K562 (cell line): Measurements from ENCODE around the gene GULP1. TPM values are rescaled to one million over a fixed set of nuclear protein-coding genes. Genes with fewer than 3 reads are reported as not detected.

Experiments
- ATAC-seq: fragments of 200-7000 bp; cut with Tn5 transposase; 3 replicates; pipeline ENCODE4 v1.9.1; 2020; ENCODE audit warnings: moderate library complexity
- BruUV-seq: library from RNA; stranded (reverse); fragments of 400-500 nt; replicated peaks from 2 replicates; lab custom pipeline; 2021; lab: Mats Ljungman, UMichigan
- CTCF ChIA-PET: fragments of 300-600 bp; formaldehyde crosslinking; extraction: SDS; loops from one replicate; lab custom pipeline; 2021; ENCODE audit warnings: low intra/inter-chr PET ratio; lab: Yijun Ruan, JAX
- POLR2A ChIA-PET: fragments of 300-600, 350-650 bp; sonication (Branson Sonifier 250); formaldehyde crosslinking; extraction: SDS; loops from one replicate; lab custom pipeline; 2021; ENCODE audit warnings: antibody characterized with exemption, inconsistent platforms; lab: Yijun Ruan, JAX
- DNase-seq, 4 experiments: peaks; one replicate each; pipeline versions ENCODE4 v3.0.0 to v3.0.0-alpha.2; 2011 to 2018; ENCODE audit warnings: low spot score in 3 of 4, mixed read lengths in 3 of 4; ENCODE audit errors: extremely low read depth in 1 of 4
- FAIRE-seq: peaks from 2 replicates; lab custom pipeline; 2011; peaks lifted over from hg19 to GRCh38; lab: Jason Lieb, UNC
- H2AFZ ChIP-seq: 2 replicates; pipeline ENCODE4 v1.6.0; 2011; ENCODE audit warnings: low read depth, low read length, control low read depth, inconsistent platforms
- H3K27ac ChIP-seq: fragments of 200-600 bp; 3 replicates; pipeline ENCODE4 v1.8.0; 2011; ENCODE audit warnings: low read depth, mild to moderate bottlenecking, control low read depth, inconsistent platforms, low read length, moderate library complexity, mixed read lengths; ENCODE audit errors: extremely low read depth
- H3K27me3 ChIP-seq, 2 experiments: fragments of 300-600 bp in 1 of 2; 2 replicates in 1 of 2; 3 replicates in 1 of 2; pipeline versions ENCODE4 v1.6.0 to v1.8.0; 2011; ENCODE audit warnings: inconsistent platforms in 2 of 2, low read length in 2 of 2, mild to moderate bottlenecking in 1 of 2, mixed read lengths in 1 of 2, moderate library complexity in 1 of 2; ENCODE audit not compliant: control insufficient read depth in 2 of 2, insufficient read depth in 2 of 2
- H3K36me3 ChIP-seq: fragments of 300-600 bp; 3 replicates; pipeline ENCODE4 v1.8.0; 2011; ENCODE audit warnings: mild to moderate bottlenecking, low read length, inconsistent platforms; ENCODE audit not compliant: control insufficient read depth, insufficient read depth
- H3K4me1 ChIP-seq, 2 experiments: fragments of 200-600 bp in 1 of 2; replicated peaks in 1 of 2; 2 replicates in 1 of 2; 3 replicates in 1 of 2; pipeline versions ENCODE4 v1.5.1 to v1.8.0; 2011; ENCODE audit warnings: inconsistent platforms in 2 of 2, low read length in 2 of 2, mild to moderate bottlenecking in 1 of 2, mixed read lengths in 1 of 2, moderate library complexity in 1 of 2; ENCODE audit not compliant: control insufficient read depth in 2 of 2, insufficient read depth in 2 of 2
- H3K4me2 ChIP-seq: 2 replicates; pipeline ENCODE4 v1.6.1; 2011; ENCODE audit warnings: low read length, control low read depth, inconsistent platforms, mixed read lengths; ENCODE audit not compliant: insufficient read depth
- H3K4me3 ChIP-seq: fragments of 200-600 bp; sonication (generic), shearing (Covaris generic); 2 replicates; pipeline ENCODE4 v1.5.1; 2016; ENCODE audit warnings: control low read depth, inconsistent platforms
- H3K79me2 ChIP-seq: fragments of 200-600 bp; 3 replicates; pipeline ENCODE4 v1.8.0; 2011; ENCODE audit warnings: low read length, inconsistent platforms; ENCODE audit not compliant: control insufficient read depth, insufficient read depth
- H3K9ac ChIP-seq, 2 experiments: 2 replicates each; pipeline versions ENCODE4 v1.6.0 to v1.6.1; 2011; ENCODE audit warnings: low read depth in 2 of 2, low read length in 2 of 2, control low read depth in 1 of 2, inconsistent platforms in 1 of 2, mild to moderate bottlenecking in 1 of 2, mixed read lengths in 1 of 2; ENCODE audit not compliant: insufficient read depth in 1 of 2
- H3K9me1 ChIP-seq: one replicate; pipeline ENCODE4 v1.6.0; 2011; ENCODE audit warnings: inconsistent platforms, mild to moderate bottlenecking, low read length, moderate library complexity; ENCODE audit not compliant: control insufficient read depth, insufficient read depth
- H3K9me3 ChIP-seq: replicated peaks from 2 replicates; pipeline ENCODE4 v1.5.1; 2011; ENCODE audit warnings: low read depth, low read length, inconsistent platforms; ENCODE audit not compliant: control insufficient read depth, insufficient read depth
- H4K20me1 ChIP-seq: replicated peaks from 2 replicates; pipeline ENCODE4 v1.6.1; 2011; ENCODE audit warnings: low read length, inconsistent platforms, mixed read lengths; ENCODE audit not compliant: control insufficient read depth, insufficient read depth
- FOXK2 ChIP-seq, 2 experiments: fragments of 450-650 bp; IDR thresholded peaks in 1 of 2; conservative IDR thresholded peaks in 1 of 2; 2 replicates each; pipeline ENCODE4 v1.6.1; 2016; ENCODE audit warnings: low read depth in 2 of 2, mild to moderate bottlenecking in 1 of 2
- SFPQ ChIP-seq: fragments of 200-400 bp; formaldehyde crosslinking; IDR thresholded peaks from 2 replicates; pipeline ENCODE4 v1.6.1; 2017; ENCODE audit warnings: mild to moderate bottlenecking, low read depth, low read length, moderate library complexity
- ZNF124 ChIP-seq: sonication (generic); formaldehyde crosslinking; IDR thresholded peaks from 2 replicates; pipeline ENCODE4 v1.8.1; 2022; ENCODE audit warnings: missing genetic modification reagents
- ZNF764 ChIP-seq: fragments of 250-450 bp; sonication (Bioruptor Pico); IDR thresholded peaks from 2 replicates; pipeline ENCODE4 v1.4.0; 2020; ENCODE audit warnings: low read depth, mild to moderate bottlenecking, moderate library complexity
- in situ Hi-C: fragments of 300-500 bp; cut with MboI; formaldehyde crosslinking; loops from 4 replicates; pipeline ENCODE4 v1.15.0; 2018; ENCODE audit warnings: inconsistent platforms, mixed read lengths
- intact Hi-C: fragments of 100-400 bp; cut with micrococcal nuclease; formaldehyde crosslinking; loops from 2 replicates; pipeline ENCODE4 v1.14.2; 2022
- polyA plus RNA-seq, 8 experiments: library from polyadenylated mRNA; depleted of rRNA in 4 of 8; stranded (reverse) in 5 of 8; unstranded in 3 of 8; fragments of >200 nt; fragmentation: Nextera tagmentation in 2 of 8; fragmentation: Illumina TruSeq in 1 of 8; extraction: Ambion mirVana in 2 of 8; extraction: Trizol in 1 of 8; gene quantifications; 2 replicates each; pipeline versions ENCODE4 v1.2.1 to v1.2.3, GENCODE V29; 2011 to 2014; ENCODE audit warnings: inconsistent platforms in 1 of 8, missing spikeins in 1 of 8
- total RNA-seq, 7 experiments: library from RNA; depleted of rRNA in 6 of 7; stranded (reverse); fragments of >200 nt in 6 of 7; fragmentation: Illumina TruSeq in 2 of 7; extraction: Trizol in 2 of 7; gene quantifications; 2 replicates each; pipeline versions ENCODE4 v1.2.1 to v1.2.3, GENCODE V29; 2011 to 2021; ENCODE audit warnings: low replicate concordance in 1 of 7
- TF ChIP-seq, protein P1 (sequence below): fragments of 450-650 bp; IDR thresholded peaks from 2 replicates; pipeline ENCODE4 v1.6.1; 2016

GULP1 gene
- total and polyA plus RNA-seq, 9 of the 15 experiments (the other 6 are each of a cell fraction or from before 2014, with no cell fraction given) = 8.5 to 25.3 (median 19.5) TPM

DNA sequence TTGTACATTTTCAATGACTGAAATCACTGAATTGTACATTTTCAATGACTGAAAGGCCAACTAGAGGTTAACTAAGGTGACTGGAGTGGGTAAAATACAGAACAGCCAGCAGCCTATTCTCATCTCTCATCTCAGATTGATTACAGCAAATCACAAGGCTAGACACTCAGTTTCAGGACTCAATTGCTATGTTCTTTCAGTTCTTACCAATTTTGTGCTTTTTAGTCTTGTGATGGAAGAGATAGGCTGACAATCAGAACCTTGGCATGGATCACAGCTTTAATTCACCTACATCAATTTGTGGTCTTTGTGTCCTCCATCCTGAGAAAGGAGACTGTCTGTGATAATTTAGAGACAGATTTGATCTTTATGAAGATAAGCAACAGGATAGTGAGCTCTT is 124.7 kb downstream of the GULP1 start:
- BruUV-seq = no TSS peak
- no peak for DNase-seq
- Histone ChIP-seq H3K9me3 (no peaks in the 10 kb centered on the region), H3K4me1 (no peaks in the 10 kb centered on the region), H4K20me1 (no peaks in the 10 kb centered on the region), H3K9me1 (no peaks in the 10 kb centered on the region), H3K27ac (no peak overlapping the region), H3K36me3 (no peaks in the 10 kb centered on the region), H3K4me3 (no peak overlapping the region)
- in situ Hi-C loops = no loop called here
- POLR2A ChIA-PET = no interaction called here
- TF ChIP-seq ZNF124 (CRISPR knock-in tag) = no peak
- TF ChIP-seq, protein P1, sequence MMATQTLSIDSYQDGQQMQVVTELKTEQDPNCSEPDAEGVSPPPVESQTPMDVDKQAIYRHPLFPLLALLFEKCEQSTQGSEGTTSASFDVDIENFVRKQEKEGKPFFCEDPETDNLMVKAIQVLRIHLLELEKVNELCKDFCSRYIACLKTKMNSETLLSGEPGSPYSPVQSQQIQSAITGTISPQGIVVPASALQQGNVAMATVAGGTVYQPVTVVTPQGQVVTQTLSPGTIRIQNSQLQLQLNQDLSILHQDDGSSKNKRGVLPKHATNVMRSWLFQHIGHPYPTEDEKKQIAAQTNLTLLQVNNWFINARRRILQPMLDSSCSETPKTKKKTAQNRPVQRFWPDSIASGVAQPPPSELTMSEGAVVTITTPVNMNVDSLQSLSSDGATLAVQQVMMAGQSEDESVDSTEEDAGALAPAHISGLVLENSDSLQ = no peak
- no peak for TF ChIP-seq ZNF764 (CRISPR knock-in tag)
- TF ChIP-seq FOXK2 (conservative IDR thresholded peaks at IDR 0.05 in 1 of 2, IDR thresholded peaks at IDR 0.05 in 1 of 2; ENCODE audit: low read depth in 2 of 2) = no peak
- no peak for TF ChIP-seq SFPQ
- TF ChIP-seq, all 486 proteins: peak for 0
- H3K9ac ChIP-seq = no peak overlapping the region
- intact Hi-C loops = no loop called here
- CTCF ChIA-PET = no interaction called here
- FAIRE-seq (no peak), ATAC-seq (no peak)
- H3K27me3 ChIP-seq = no peaks in the 10 kb centered on the region
- H3K79me2 ChIP-seq = no peaks in the 10 kb centered on the region; the same call in 2 of the 3 replicates
- no peak overlapping the region for H2AFZ ChIP-seq
- H3K4me2 ChIP-seq = no peak overlapping the region
